Testis (tissue), 2 donors: ENCODE measurements around the gene COLQ.

Experiments used
- POLR2A ChIP-seq: fragments of 450-650 bp; IDR thresholded peaks from one replicate; pipeline ENCODE4 v1.6.1; 2017; ENCODE audit warnings: antibody characterized with exemption, mild to moderate bottlenecking, moderate library complexity
- TF ChIP-seq, protein P1 (sequence below), 3 experiments: fragments of 450-650 bp in 2 of 3; fragments of 200-600 bp in 1 of 3; sonication (generic) in 1 of 3; IDR thresholded peaks; one replicate each; pipeline ENCODE4 v1.5.1; 2016 to 2019; ENCODE audit warnings: antibody characterized with exemption in 3 of 3, mild to moderate bottlenecking in 2 of 3, moderate library complexity in 1 of 3

DNA sequence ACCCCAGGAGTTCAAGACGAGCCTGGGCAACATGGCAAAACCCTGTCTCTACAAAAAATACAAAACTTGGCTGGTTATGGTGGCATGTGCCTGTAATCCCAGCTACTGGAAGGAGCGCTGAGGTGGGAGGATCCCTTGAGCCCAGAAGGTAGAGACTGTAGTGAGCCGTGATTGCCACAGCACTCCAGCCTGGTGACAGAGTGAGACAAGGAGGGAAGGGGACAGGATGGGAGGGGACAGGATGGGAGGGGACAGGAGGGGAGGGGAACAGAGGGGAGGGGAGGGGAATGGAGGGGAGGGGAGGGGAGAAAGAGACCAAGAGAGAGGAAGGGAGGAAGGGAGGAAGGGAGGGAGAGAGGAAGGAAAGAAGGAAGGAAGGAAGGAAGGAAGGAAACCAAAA, 11.0 kb downstream of the COLQ start:
- TF ChIP-seq POLR2A, result no peak
- TF ChIP-seq, protein P1, sequence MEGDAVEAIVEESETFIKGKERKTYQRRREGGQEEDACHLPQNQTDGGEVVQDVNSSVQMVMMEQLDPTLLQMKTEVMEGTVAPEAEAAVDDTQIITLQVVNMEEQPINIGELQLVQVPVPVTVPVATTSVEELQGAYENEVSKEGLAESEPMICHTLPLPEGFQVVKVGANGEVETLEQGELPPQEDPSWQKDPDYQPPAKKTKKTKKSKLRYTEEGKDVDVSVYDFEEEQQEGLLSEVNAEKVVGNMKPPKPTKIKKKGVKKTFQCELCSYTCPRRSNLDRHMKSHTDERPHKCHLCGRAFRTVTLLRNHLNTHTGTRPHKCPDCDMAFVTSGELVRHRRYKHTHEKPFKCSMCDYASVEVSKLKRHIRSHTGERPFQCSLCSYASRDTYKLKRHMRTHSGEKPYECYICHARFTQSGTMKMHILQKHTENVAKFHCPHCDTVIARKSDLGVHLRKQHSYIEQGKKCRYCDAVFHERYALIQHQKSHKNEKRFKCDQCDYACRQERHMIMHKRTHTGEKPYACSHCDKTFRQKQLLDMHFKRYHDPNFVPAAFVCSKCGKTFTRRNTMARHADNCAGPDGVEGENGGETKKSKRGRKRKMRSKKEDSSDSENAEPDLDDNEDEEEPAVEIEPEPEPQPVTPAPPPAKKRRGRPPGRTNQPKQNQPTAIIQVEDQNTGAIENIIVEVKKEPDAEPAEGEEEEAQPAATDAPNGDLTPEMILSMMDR (IDR thresholded peaks at IDR 0.05), result no peak
